ENCODE results near the gene INKA2. TPM values are rescaled to one million over a fixed set of nuclear protein-coding genes. Genes with fewer than 3 reads are reported as not detected.

Gene INKA2
- total RNA-seq, 2 donors from 2014 or later: 3.8 to 7.3 TPM

- TF ChIP-seq, protein P1, sequence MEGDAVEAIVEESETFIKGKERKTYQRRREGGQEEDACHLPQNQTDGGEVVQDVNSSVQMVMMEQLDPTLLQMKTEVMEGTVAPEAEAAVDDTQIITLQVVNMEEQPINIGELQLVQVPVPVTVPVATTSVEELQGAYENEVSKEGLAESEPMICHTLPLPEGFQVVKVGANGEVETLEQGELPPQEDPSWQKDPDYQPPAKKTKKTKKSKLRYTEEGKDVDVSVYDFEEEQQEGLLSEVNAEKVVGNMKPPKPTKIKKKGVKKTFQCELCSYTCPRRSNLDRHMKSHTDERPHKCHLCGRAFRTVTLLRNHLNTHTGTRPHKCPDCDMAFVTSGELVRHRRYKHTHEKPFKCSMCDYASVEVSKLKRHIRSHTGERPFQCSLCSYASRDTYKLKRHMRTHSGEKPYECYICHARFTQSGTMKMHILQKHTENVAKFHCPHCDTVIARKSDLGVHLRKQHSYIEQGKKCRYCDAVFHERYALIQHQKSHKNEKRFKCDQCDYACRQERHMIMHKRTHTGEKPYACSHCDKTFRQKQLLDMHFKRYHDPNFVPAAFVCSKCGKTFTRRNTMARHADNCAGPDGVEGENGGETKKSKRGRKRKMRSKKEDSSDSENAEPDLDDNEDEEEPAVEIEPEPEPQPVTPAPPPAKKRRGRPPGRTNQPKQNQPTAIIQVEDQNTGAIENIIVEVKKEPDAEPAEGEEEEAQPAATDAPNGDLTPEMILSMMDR (IDR thresholded peaks at IDR 0.05): no peak
- no peak overlapping the region for H3K4me3 ChIP-seq
- H3K9me3 ChIP-seq: no peaks in the 10 kb centered on the region
- DNase-seq (ENCODE audit: low spot score) (no peak), ATAC-seq (ENCODE audit: insufficient number of reproducible peaks, low FRiP score, low read depth) (no peak)
- no peak overlapping the region for H3K27ac ChIP-seq
- peaks cover under 1 to 6% of the 10 kb centered on the region in 2 donors for H3K4me1 ChIP-seq (ENCODE audit: control insufficient read depth in 1 of 2, low read depth in 2 of 2)
- H3K27me3 ChIP-seq (replicated peaks; ENCODE audit: insufficient read depth): no peaks in the 10 kb centered on the region
- peaks cover 28% of the 10 kb centered on the region for H3K36me3 ChIP-seq
These were observed 22.5 kb upstream of the INKA2 start for GRCh38 chr1:111761717-111762116.

- no peak overlapping the region for H3K4me3 ChIP-seq
- H3K36me3 ChIP-seq: peaks cover 11% of the 10 kb centered on the region
- H3K4me1 ChIP-seq (ENCODE audit: control insufficient read depth in 1 of 2, low read depth in 2 of 2): peaks cover 8 to 20% of the 10 kb centered on the region in 2 donors
- no peak overlapping the region for H3K27ac ChIP-seq
- H3K27me3 ChIP-seq (replicated peaks; ENCODE audit: insufficient read depth): no peaks in the 10 kb centered on the region
- no peak for DNase-seq (ENCODE audit: low spot score)
- TF ChIP-seq, protein P1 (IDR thresholded peaks at IDR 0.05): no peak
- H3K9me3 ChIP-seq: no peaks in the 10 kb centered on the region
- no peak for ATAC-seq (ENCODE audit: insufficient number of reproducible peaks, low FRiP score, low read depth)
These were observed 19.2 kb upstream of the INKA2 start for GRCh38 chr1:111758373-111758772.

GRCh38 chr1:111756124-111756513 lies 16.9 kb upstream of the INKA2 start:
- Histone ChIP-seq H3K9me3 (no peaks in the 10 kb centered on the region), H3K36me3 (peaks cover 6% of the 10 kb centered on the region), H3K27ac (peak overlapping the region; percentile 92 to 93), H3K27me3 (replicated peaks; ENCODE audit: insufficient read depth) (no peaks in the 10 kb centered on the region), H3K4me1 (ENCODE audit: control insufficient read depth in 1 of 2, low read depth in 2 of 2) (peaks cover 8 to 25% of the 10 kb centered on the region in 2 donors), H3K4me3 (peak overlapping the region; percentile 95)
- ATAC-seq (ENCODE audit: insufficient number of reproducible peaks, low FRiP score, low read depth) (peak; percentile 12), DNase-seq (ENCODE audit: low spot score) (no peak)
- TF ChIP-seq, protein P1 (IDR thresholded peaks at IDR 0.05): no peak

DNA sequence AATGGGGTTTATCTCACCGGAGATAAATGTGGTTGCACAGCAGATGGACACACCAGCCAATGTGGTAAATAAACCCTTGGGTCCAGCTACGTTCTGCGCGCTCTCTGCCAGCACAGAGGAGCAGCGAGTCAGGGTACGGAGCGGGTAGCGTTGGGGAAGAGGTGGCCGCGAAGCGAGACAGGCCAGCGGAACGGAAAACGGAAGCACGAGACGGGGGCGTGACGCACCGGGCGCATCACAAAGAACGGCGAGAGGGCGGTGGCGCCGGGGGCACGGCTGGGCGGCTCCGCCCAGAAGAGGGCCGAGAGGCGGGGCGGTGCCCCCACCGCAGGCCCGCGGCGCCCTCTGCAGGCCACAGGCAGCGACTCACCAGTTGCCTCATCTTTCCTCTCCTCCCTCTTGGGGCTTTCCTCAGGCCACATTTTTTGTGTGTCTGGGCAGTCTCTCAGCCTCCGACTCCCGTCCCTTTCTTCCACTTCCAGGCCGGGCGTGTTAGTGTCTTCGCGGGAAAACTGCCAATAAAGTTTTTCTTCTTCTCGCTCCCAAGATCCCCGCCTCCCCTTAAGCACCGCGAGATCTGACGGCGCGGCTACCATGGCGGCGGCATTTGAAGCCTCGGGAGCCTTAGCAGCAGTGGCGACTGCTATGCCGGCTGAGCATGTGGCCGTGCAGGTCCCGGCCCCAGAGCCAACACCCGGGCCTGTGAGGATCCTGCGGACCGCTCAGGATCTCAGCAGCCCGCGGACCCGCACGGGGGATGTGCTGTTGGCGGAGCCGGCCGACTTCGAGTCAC lies 16.3 kb upstream of the INKA2 start, which contains the start of gene DDX20:
TSS of gene DDX20 (plus strand) at position 571 of the 793 bp plus-strand sequence. CDS start at position 595, 24 bp downstream.
- ATAC-seq (ENCODE audit: insufficient number of reproducible peaks, low FRiP score, low read depth) (peak; percentile 95), DNase-seq (ENCODE audit: low spot score) (peak; percentile 72)
- Histone ChIP-seq H3K9me3 (no peaks in the 10 kb centered on the region), H3K27ac (peak within 1 kb of the TSS; percentile 92 to 93), H3K36me3 (peaks cover under 1% of the 10 kb centered on the region), H3K27me3 (replicated peaks; ENCODE audit: insufficient read depth) (no peaks in the 10 kb centered on the region), H3K4me3 (peak within 1 kb of the TSS; percentile 95), H3K4me1 (ENCODE audit: control insufficient read depth in 1 of 2, low read depth in 2 of 2) (peaks cover 8 to 25% of the 10 kb centered on the region in 2 donors)
- TF ChIP-seq, protein P1 (IDR thresholded peaks at IDR 0.05): peak; percentile 81

DNA sequence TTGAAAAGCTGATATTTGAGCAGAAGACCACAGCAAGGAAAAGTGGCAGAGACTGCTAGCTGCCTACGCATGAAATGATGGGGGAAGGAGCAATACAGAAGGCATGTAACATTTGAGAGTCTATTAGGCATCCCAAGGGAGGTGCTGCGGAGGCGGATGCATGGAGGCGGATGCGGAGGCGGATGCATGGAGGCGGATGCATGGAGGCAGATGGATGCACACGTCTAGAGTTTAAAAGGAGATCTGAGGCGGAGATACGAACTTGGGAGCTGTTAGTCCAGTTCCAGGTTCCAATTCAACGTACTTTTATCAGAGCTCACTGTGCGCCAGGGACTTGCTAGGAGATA lies 15.8 kb upstream of the INKA2 start:
- ATAC-seq (ENCODE audit: insufficient number of reproducible peaks, low FRiP score, low read depth) (no peak), DNase-seq (ENCODE audit: low spot score) (no peak)
- Histone ChIP-seq H3K27me3 (replicated peaks; ENCODE audit: insufficient read depth) (no peaks in the 10 kb centered on the region), H3K4me3 (peak overlapping the region; percentile 95), H3K36me3 (no peaks in the 10 kb centered on the region), H3K9me3 (no peaks in the 10 kb centered on the region), H3K4me1 (ENCODE audit: control insufficient read depth in 1 of 2, low read depth in 2 of 2) (peaks cover 8 to 25% of the 10 kb centered on the region in 2 donors), H3K27ac (peak overlapping the region; percentile 92 to 93)
- TF ChIP-seq, protein P1 (IDR thresholded peaks at IDR 0.05): no peak
